ENCODE data around the gene RAB7B. TPM values are rescaled to one million over a fixed set of nuclear protein-coding genes. Genes with fewer than 3 reads are reported as not detected.

Gene RAB7B
- total and polyA plus RNA-seq, 9 of the 15 experiments (the other 6 are each of a cell fraction or from before 2014, with no cell fraction given) = 0.03 to 0.29 (median 0.07) TPM; not detected in 4

GRCh38 chr1:205977402-205978014, 25.7 kb downstream of the RAB7B start (continued):
- TF ChIP-seq, protein P1, sequence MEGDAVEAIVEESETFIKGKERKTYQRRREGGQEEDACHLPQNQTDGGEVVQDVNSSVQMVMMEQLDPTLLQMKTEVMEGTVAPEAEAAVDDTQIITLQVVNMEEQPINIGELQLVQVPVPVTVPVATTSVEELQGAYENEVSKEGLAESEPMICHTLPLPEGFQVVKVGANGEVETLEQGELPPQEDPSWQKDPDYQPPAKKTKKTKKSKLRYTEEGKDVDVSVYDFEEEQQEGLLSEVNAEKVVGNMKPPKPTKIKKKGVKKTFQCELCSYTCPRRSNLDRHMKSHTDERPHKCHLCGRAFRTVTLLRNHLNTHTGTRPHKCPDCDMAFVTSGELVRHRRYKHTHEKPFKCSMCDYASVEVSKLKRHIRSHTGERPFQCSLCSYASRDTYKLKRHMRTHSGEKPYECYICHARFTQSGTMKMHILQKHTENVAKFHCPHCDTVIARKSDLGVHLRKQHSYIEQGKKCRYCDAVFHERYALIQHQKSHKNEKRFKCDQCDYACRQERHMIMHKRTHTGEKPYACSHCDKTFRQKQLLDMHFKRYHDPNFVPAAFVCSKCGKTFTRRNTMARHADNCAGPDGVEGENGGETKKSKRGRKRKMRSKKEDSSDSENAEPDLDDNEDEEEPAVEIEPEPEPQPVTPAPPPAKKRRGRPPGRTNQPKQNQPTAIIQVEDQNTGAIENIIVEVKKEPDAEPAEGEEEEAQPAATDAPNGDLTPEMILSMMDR (IDR thresholded peaks at IDR 0.05 in 2 of 3, conservative IDR thresholded peaks at IDR 0.05 in 1 of 3; ENCODE audit: insufficient read depth in 2 of 3, low read depth in 1 of 3, low read length in 3 of 3) = peak; percentile 96 to 98 (median 98)
- TF ChIP-seq, protein P2, sequence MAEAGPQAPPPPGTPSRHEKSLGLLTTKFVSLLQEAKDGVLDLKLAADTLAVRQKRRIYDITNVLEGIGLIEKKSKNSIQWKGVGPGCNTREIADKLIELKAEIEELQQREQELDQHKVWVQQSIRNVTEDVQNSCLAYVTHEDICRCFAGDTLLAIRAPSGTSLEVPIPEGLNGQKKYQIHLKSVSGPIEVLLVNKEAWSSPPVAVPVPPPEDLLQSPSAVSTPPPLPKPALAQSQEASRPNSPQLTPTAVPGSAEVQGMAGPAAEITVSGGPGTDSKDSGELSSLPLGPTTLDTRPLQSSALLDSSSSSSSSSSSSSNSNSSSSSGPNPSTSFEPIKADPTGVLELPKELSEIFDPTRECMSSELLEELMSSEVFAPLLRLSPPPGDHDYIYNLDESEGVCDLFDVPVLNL (CRISPR knock-in tag; IDR thresholded peaks at IDR 0.05; ENCODE audit: low read depth) = no peak
- TF ChIP-seq GTF2A2 (tag; IDR thresholded peaks at IDR 0.05) (no peak), NFIX (CRISPR knock-in tag; IDR thresholded peaks at IDR 0.05; ENCODE audit: low read depth) (no peak), XRCC5 (IDR thresholded peaks at IDR 0.05; ENCODE audit: low read depth, low read length) (0 out of 2 replicates have a peak, but pooled peaks have one; percentile 53), SMARCB1 (IDR thresholded peaks at IDR 0.05; ENCODE audit: insufficient read length, low read depth) (no peak), ZNF23 (CRISPR knock-in tag; IDR thresholded peaks at IDR 0.05) (no peak), EZH2 (IDR thresholded peaks at IDR 0.05; ENCODE audit: borderline replicate concordance, low read depth, low read length) (no peak), VEZF1 (CRISPR knock-in tag; IDR thresholded peaks at IDR 0.05) (peak; percentile 24; the same call in 1 of the 2 replicates), ZNF699 (CRISPR knock-in tag; IDR thresholded peaks at IDR 0.05; ENCODE audit: insufficient replicate concordance) (no peak), SMARCA5 (IDR thresholded peaks at IDR 0.05) (peak; percentile 91), PBX2 (CRISPR knock-in tag; IDR thresholded peaks at IDR 0.05; ENCODE audit: low read depth) (no peak), PBX2 (tag; conservative IDR thresholded peaks at IDR 0.05; ENCODE audit: low read depth) (no peak)
- TF ChIP-seq, protein P3, sequence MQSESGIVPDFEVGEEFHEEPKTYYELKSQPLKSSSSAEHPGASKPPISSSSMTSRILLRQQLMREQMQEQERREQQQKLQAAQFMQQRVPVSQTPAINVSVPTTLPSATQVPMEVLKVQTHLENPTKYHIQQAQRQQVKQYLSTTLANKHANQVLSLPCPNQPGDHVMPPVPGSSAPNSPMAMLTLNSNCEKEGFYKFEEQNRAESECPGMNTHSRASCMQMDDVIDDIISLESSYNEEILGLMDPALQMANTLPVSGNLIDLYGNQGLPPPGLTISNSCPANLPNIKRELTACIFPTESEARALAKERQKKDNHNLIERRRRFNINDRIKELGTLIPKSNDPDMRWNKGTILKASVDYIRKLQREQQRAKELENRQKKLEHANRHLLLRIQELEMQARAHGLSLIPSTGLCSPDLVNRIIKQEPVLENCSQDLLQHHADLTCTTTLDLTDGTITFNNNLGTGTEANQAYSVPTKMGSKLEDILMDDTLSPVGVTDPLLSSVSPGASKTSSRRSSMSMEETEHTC (IDR thresholded peaks at IDR 0.05) = no peak
- TF ChIP-seq, protein P4, sequence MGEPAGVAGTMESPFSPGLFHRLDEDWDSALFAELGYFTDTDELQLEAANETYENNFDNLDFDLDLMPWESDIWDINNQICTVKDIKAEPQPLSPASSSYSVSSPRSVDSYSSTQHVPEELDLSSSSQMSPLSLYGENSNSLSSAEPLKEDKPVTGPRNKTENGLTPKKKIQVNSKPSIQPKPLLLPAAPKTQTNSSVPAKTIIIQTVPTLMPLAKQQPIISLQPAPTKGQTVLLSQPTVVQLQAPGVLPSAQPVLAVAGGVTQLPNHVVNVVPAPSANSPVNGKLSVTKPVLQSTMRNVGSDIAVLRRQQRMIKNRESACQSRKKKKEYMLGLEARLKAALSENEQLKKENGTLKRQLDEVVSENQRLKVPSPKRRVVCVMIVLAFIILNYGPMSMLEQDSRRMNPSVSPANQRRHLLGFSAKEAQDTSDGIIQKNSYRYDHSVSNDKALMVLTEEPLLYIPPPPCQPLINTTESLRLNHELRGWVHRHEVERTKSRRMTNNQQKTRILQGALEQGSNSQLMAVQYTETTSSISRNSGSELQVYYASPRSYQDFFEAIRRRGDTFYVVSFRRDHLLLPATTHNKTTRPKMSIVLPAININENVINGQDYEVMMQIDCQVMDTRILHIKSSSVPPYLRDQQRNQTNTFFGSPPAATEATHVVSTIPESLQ (CRISPR knock-in tag; IDR thresholded peaks at IDR 0.05) = no peak
